ENCODE measurements around the gene CPNE7.
"Not testable (repeated sequence)": the region's sequence is repeated elsewhere in the genome, so short reads cannot be mapped to it uniquely, and the experiment has no call there.

The CPNE7 gene

GRCh38 chr16:89583197-89583894 is 7.8 kb downstream of the CPNE7 start:
- no peak for DNase-seq (ENCODE audit: low spot score)

GRCh38 chr16:89583895-89584644 is 8.5 kb downstream of the CPNE7 start:
- no peak for DNase-seq (ENCODE audit: low spot score)

GRCh38 chr16:89584768-89585549 is 9.4 kb downstream of the CPNE7 start:
- no peak for DNase-seq (ENCODE audit: low spot score)

GRCh38 chr16:89586218-89586617 is 10.7 kb downstream of the CPNE7 start:
- no peak for DNase-seq (ENCODE audit: low spot score)

- peak; percentile 62 for DNase-seq (ENCODE audit: low spot score)
Observed at GRCh38 chr16:89586853-89587252, 11.3 kb downstream of the CPNE7 start.

- DNase-seq (ENCODE audit: low spot score): not testable (repeated sequence)
Observed at GRCh38 chr16:89587676-89588075, 12.1 kb downstream of the CPNE7 start.

- DNase-seq (ENCODE audit: low spot score): no peak
Observed at GRCh38 chr16:89588413-89589109, 13.0 kb downstream of the CPNE7 start.

- no peak for DNase-seq (ENCODE audit: low spot score)
Observed at GRCh38 chr16:89589241-89589926, 13.8 kb downstream of the CPNE7 start.

- DNase-seq (ENCODE audit: low spot score): no peak
Observed at GRCh38 chr16:89593841-89594240, 18.3 kb downstream of the CPNE7 start.

- no peak for DNase-seq (ENCODE audit: low spot score)
Observed at GRCh38 chr16:89595330-89596060, 19.9 kb downstream of the CPNE7 start.

GRCh38 chr16:89596061-89596689 is 20.6 kb downstream of the CPNE7 start:
- DNase-seq (ENCODE audit: low spot score): no peak

GRCh38 chr16:89596957-89597649 is 21.5 kb downstream of the CPNE7 start:
- no peak for DNase-seq (ENCODE audit: low spot score)

GRCh38 chr16:89598199-89598598 is 22.6 kb downstream of the CPNE7 start:
- DNase-seq (ENCODE audit: low spot score): peak; percentile 52

GRCh38 chr16:89599451-89599858 is 23.9 kb downstream of the CPNE7 start:
- DNase-seq (ENCODE audit: low spot score): no peak

GRCh38 chr16:89599902-89600301 is 24.3 kb downstream of the CPNE7 start:
- no peak for DNase-seq (ENCODE audit: low spot score)

GRCh38 chr16:89600427-89600826 is 24.9 kb downstream of the CPNE7 start:
- DNase-seq (ENCODE audit: low spot score): no peak

GRCh38 chr16:89600956-89601355 is 25.4 kb downstream of the CPNE7 start:
- DNase-seq (ENCODE audit: low spot score): no peak

- DNase-seq (ENCODE audit: low spot score): no peak
Observed at GRCh38 chr16:89601906-89602272, 26.3 kb downstream of the CPNE7 start.

GRCh38 chr16:89602273-89602951 is 26.9 kb downstream of the CPNE7 start:
- peak; percentile 92 for DNase-seq (ENCODE audit: low spot score)

Data from GM03348 (cell line).